D341Med (cell line): Measurements from ENCODE around the gene HID1.
"Not testable (repeated sequence)": the region's sequence is repeated elsewhere in the genome, so short reads cannot be mapped to it uniquely, and the experiment has no call there.

Experiments
- DNase-seq: peaks from one replicate; pipeline ENCODE4 v3.0.0; 2012; ENCODE audit warnings: low spot score

Gene HID1

GRCh38 chr17:74970395-74970794 is 2.2 kb downstream of the HID1 start:
- no peak for DNase-seq

- DNase-seq = not testable (repeated sequence)
Measured at GRCh38 chr17:74969501-74969900, 3.1 kb downstream of the HID1 start.

- DNase-seq = no peak
Measured at GRCh38 chr17:74968361-74968780, 4.2 kb downstream of the HID1 start.

DNA sequence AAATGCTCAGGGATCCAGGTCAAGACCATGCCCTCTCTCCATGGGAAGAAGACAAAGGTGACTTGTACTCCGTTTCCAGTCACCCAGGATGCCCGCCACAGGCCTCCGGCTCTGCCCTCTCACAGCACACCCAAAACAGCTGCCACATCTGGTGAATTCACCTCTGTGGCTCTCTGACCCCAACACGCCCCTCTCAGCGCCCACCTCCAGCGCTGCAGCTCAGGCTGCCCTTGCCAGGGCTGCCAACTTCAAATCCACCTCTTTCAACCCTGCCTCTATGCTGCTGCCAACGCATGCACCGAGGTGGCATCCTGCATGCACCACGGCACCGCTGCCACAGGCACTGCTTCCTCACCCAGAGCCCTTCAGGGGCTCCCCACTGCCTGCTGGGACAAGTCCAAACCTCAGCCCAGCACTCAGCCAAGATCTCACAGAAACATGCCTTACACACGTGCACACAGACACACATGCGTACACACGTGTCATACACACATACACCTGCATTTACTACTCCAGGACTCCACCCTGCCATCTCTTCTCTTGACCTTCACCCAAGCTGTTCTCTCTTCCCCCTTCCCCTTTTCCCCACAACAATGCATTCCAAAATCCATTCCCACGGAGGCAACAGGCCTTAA is 7.5 kb downstream of the HID1 start:
- no peak for DNase-seq

DNA sequence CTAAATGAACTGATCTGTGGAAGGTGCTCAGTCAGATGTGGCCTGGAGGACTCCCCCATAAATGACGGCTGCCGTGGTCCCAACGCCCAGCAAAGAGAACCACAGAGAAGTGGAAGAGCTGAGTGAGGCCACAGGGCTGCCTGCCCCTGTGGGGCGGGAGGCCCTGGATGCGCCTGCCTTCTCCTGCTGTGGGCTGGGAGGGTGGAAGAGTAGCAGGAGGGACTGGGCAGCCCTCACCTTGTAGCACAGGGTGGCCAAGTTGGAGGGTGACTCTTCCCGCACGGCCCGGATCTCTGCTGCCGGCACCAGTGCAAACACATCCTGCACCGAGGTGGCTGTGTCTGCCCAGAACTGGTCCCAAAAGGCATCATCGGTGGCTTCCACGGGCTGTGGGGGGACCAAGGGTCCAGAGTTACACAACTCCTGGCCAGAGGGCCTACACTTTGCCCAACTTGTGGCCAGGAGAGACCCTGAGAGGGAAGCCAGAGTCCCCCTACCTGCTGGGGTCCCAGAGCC is 8.3 kb downstream of the HID1 start:
- no peak for DNase-seq

GRCh38 chr17:74963656-74964055 is 8.9 kb downstream of the HID1 start:
- DNase-seq = no peak

GRCh38 chr17:74962622-74963394 is 9.8 kb downstream of the HID1 start:
- no peak for DNase-seq

GRCh38 chr17:74961657-74962350 is 10.8 kb downstream of the HID1 start:
- peak; percentile 89 for DNase-seq

- DNase-seq = peak; percentile 93
Measured at GRCh38 chr17:74960570-74961342, 11.8 kb downstream of the HID1 start.

- DNase-seq = no peak
Measured at GRCh38 chr17:74959826-74960515, 12.6 kb downstream of the HID1 start.

GRCh38 chr17:74957935-74958740 is 14.4 kb downstream of the HID1 start:
- DNase-seq = peak; percentile 93

DNA sequence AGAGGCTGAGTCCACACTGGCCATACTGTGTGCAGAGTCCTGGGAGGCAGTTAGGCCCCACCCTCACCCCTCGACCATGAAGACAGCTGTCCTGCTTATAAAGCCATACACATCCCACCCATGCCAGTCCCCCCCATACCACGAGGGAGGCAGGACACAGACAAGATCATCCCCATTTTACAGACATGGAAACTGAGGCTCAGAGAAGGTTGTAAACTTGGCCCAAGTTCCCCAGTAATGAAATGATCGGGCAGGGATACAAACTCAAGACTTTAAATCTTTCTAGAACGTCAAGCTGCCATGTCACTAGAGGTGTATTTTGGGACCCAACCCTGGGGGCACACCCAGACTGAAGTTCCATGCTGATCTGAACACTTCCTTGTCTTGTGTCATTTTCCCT is 16.5 kb downstream of the HID1 start:
- DNase-seq = no peak

DNA sequence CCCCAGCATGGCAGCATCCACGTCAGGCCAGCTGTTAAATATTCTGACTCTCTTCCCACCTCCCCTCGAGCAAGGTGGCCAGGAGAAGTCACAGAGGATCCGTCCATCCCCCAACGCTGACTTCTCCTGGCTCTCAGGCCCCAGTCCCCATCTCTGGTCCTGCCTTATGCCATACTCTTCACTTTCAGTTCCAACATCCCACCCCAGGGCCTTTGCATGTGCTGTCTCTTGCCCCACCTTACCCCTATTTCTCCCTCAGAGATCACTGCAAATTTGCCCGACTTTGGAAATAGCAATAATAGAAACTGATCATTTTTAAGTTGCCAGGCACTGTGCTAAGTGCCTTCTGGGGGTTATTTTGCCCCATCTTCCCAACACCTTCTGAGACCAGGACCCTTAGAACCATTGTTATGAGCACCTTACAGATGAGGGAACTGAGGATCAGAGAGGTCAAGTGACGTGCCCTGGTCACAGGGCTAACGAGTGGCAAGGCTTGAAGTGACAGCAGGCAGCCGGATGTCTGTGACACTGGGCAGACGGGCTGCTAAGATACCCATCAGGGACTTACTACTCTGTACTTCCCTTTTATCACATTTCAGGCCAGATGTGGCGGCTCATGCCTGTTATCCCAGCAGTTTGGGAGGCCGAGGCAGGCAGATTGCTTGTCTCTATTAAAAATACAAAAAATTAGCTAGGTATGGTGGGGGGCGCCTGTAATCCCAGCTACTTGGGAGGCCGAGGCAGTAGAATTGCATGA is 17.7 kb downstream of the HID1 start:
- no peak for DNase-seq

DNA sequence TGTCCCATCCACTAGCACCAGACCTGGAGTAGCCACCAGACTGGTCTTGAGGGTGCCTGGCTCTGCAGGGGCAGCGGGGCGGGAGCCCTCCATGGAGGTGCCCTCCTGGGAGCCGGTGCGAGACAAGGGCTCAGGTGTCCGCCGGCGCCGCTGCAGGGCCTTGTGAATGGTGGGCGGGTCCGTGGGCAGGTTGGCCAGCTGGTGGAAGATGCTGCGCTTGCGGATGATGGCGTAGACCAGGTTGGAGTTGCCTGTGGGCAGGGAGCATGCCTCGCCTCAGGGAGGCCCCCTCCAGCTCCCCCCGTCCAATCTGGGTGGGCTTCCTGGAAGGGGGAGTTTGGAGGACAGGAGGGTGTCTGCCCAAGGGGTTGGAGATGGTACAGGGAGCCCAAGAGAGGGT is 18.4 kb downstream of the HID1 start:
- no peak for DNase-seq

GRCh38 chr17:74953134-74953687 is 19.3 kb downstream of the HID1 start:
- no peak for DNase-seq

GRCh38 chr17:74952431-74953133 is 20.0 kb downstream of the HID1 start:
- no peak for DNase-seq

DNA sequence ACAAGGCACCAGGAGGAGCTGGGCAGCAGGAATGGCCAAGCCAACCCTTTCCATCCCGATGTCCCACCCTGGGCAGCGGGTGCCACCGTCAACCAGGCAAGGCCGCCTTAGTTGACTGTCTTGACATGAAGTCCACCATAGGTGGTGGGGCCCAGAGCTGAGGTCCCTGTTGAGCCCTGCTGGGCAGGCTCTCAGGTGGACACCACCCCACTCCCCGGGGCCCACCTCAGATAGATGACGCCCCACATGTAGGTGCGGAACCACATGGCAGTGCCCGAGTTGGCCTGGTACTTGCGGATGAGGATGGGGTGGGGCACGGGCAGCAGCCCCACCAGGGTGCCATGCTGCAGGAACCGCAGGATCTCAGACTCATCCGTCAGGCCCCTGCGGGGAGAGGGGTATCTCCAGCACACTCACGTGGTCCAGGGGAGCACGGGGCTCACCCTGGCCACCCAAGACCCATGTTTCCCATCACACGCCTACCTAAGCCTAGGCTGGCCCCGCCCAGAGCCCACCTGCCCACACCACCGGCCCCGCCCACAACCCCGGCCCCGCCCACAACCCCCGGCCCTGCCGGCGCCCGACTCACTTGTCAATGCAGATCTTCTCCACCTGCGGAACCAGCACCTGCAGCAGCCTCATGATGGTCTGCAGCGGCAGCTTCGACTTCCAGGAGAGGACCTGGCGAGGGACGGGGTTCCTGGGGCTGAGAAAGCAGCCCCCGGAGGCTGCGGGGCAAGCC is 20.7 kb downstream of the HID1 start:
- DNase-seq = no peak

DNA sequence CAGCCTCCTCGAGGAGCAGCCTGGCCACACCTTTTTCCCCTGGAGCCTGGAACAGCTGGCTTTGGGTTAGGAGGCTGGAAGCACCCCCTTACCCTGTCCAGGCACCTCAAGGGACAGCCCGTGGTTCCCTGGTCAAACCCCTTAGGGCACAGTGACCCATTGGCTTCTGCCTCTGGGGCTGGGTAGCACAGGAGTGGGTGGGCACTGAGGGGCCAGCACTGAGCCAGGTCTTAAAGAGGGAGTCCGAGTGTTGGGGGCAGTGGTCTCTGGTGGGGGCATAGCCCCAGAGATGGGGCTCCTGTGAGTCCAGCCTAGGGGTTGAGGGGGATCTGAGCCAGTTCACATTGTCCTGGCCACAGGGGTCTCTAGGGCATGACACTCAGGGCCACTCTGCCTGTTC is 21.5 kb downstream of the HID1 start:
- DNase-seq = no peak
